Muscle of back (tissue), 13 donors: ENCODE measurements around the gene HSPH1. TPM values are rescaled to one million over a fixed set of nuclear protein-coding genes. Genes with fewer than 3 reads are reported as not detected.

Experiments used
- DNase-seq, 3 donors: peaks; one replicate each; pipeline versions ENCODE4 v3.0.0 to v3.0.0-alpha.2; 2013
- long read RNA-seq, 9 donors: transcript quantifications; one replicate each; lab custom pipeline, GENCODE V29; 2026
- polyA plus RNA-seq, 10 donors: library from polyadenylated mRNA; unstranded; fragments of 120-200 nt; gene quantifications; one replicate each; pipeline ENCODE4 v1.2.1, GENCODE V29; 2013; ENCODE audit not compliant: insufficient read length in 10 of 10

HSPH1 gene
- 10 to 100 TPM; 58.4 to 92.9 (median 70.4) TPM for polyA plus RNA-seq
- long read RNA-seq, donor 1, full-length matches to known transcripts = 6 of 6 reads
- long read RNA-seq, donor 1, partial matches to known transcripts = 0 of 6 reads
- long read RNA-seq, donor 1, other reads (novel, unspliced or antisense) = 0 of 6 reads
- long read RNA-seq, donor 2, full-length matches to known transcripts = 3 of 3 reads
- long read RNA-seq, donor 2, partial matches to known transcripts = 0 of 3 reads
- long read RNA-seq, donor 2, other reads (novel, unspliced or antisense) = 0 of 3 reads
- long read RNA-seq, donor 3 = 0 reads
- long read RNA-seq, donor 4, full-length matches to known transcripts = 3 of 3 reads
- long read RNA-seq, donor 4, partial matches to known transcripts = 0 of 3 reads
- long read RNA-seq, donor 4, other reads (novel, unspliced or antisense) = 0 of 3 reads
- long read RNA-seq, donor 5, full-length matches to known transcripts = 2 of 2 reads
- long read RNA-seq, donor 5, partial matches to known transcripts = 0 of 2 reads
- long read RNA-seq, donor 5, other reads (novel, unspliced or antisense) = 0 of 2 reads
- long read RNA-seq, donor 6, full-length matches to known transcripts = 5 of 12 reads
- long read RNA-seq, donor 6, partial matches to known transcripts = 7 of 12 reads
- long read RNA-seq, donor 6, other reads (novel, unspliced or antisense) = 0 of 12 reads
- long read RNA-seq, donor 7, full-length matches to known transcripts = 3 of 10 reads
- long read RNA-seq, donor 7, partial matches to known transcripts = 7 of 10 reads
- long read RNA-seq, donor 7, other reads (novel, unspliced or antisense) = 0 of 10 reads
- long read RNA-seq, donor 8, full-length matches to known transcripts = 5 of 5 reads
- long read RNA-seq, donor 8, partial matches to known transcripts = 0 of 5 reads
- long read RNA-seq, donor 8, other reads (novel, unspliced or antisense) = 0 of 5 reads
- long read RNA-seq, donor 9, full-length matches to known transcripts = 1 of 1 reads
- long read RNA-seq, donor 9, partial matches to known transcripts = 0 of 1 reads
- long read RNA-seq, donor 9, other reads (novel, unspliced or antisense) = 0 of 1 reads

GRCh38 chr13:31161557-31162150 is at the start of gene HSPH1:
Gene HSPH1 (minus strand): TSS chr13:31161904. CDS start chr13:31161582, 322 bp downstream.
- peak; percentile 98 to 100 (median 98) for DNase-seq

- DNase-seq = peak in 2 of 3 donors; percentile 39 to 83
Observed at GRCh38 chr13:31209841-31210210, 48.1 kb upstream of the HSPH1 start.

GRCh38 chr13:31209172-31209840 is 47.6 kb upstream of the HSPH1 start:
- peak; percentile 72 to 90 (median 75) for DNase-seq

GRCh38 chr13:31208559-31209122 is 46.9 kb upstream of the HSPH1 start:
- DNase-seq = no peak

- peak; percentile 52 to 89 (median 68) for DNase-seq
Observed at GRCh38 chr13:31207661-31208552, 46.2 kb upstream of the HSPH1 start.

GRCh38 chr13:31204592-31204991 is 42.9 kb upstream of the HSPH1 start:
- no peak for DNase-seq

- no peak for DNase-seq
Observed at GRCh38 chr13:31201341-31202031, 39.8 kb upstream of the HSPH1 start.

- peak in 1 of 3 donors; percentile 86 for DNase-seq
Observed at GRCh38 chr13:31200637-31200971, 38.9 kb upstream of the HSPH1 start.

GRCh38 chr13:31199849-31200636 is 38.3 kb upstream of the HSPH1 start, which contains the start of gene B3GLCT:
Gene B3GLCT (plus strand): TSS chr13:31199975. CDS start chr13:31200085, 110 bp downstream.
- peak; percentile 81 to 92 (median 92) for DNase-seq

- DNase-seq = no peak
Observed at GRCh38 chr13:31199527-31199848, 37.8 kb upstream of the HSPH1 start.

- no peak for DNase-seq
Observed at GRCh38 chr13:31198519-31198918, 36.8 kb upstream of the HSPH1 start.

GRCh38 chr13:31196992-31197391 is 35.3 kb upstream of the HSPH1 start:
- no peak for DNase-seq

GRCh38 chr13:31195616-31196015 is 33.9 kb upstream of the HSPH1 start:
- no peak for DNase-seq

GRCh38 chr13:31192306-31192705 is 30.6 kb upstream of the HSPH1 start:
- peak in 1 of 3 donors; percentile 47 for DNase-seq

- DNase-seq = no peak
Observed at GRCh38 chr13:31191748-31192147, 30.0 kb upstream of the HSPH1 start.

GRCh38 chr13:31184981-31185645 is 23.4 kb upstream of the HSPH1 start:
- DNase-seq = no peak

GRCh38 chr13:31184451-31184850 is 22.7 kb upstream of the HSPH1 start:
- no peak for DNase-seq

- DNase-seq = no peak
Observed at GRCh38 chr13:31182987-31183386, 21.3 kb upstream of the HSPH1 start.
